MM.1S (cell line): Measurements from ENCODE around the gene UBXN6.

Experiments
- CTCF ChIP-seq: fragments of 300-600 bp; sonication (generic); IDR thresholded peaks from 2 replicates; pipeline ENCODE4 v1.5.1; 2016; ENCODE audit warnings: antibody characterized with exemption, low read length, mixed read lengths
- EZH2 ChIP-seq: fragments of 300-600 bp; sonication (generic); optimal IDR thresholded peaks from 2 replicates; pipeline ENCODE3; 2017; ENCODE audit warnings: low read depth, mild to moderate bottlenecking, antibody characterized with exemption, low read length, mixed read lengths

- no peak for TF ChIP-seq CTCF
- TF ChIP-seq EZH2, result no peak
Measured at GRCh38 chr19:4505570-4506448, 48.2 kb upstream of the UBXN6 start.
